PFSK-1 (cell line): ENCODE measurements around the gene IGF1R.

Source experiments
- FOXP2 ChIP-seq: optimal IDR thresholded peaks from 2 replicates; pipeline ENCODE3; 2011; ENCODE audit warnings: borderline replicate concordance, control low read depth, inconsistent platforms; ENCODE audit not compliant: insufficient read depth; ENCODE audit errors: extremely low read length, extremely low read depth
- REST ChIP-seq, 2 experiments: IDR thresholded peaks; 2 replicates each; pipeline versions ENCODE4 v1.6.1 to v1.8.0; 2011 to 2012; ENCODE audit warnings: low read depth in 2 of 2, low read length in 2 of 2, control low read depth in 1 of 2, inconsistent platforms in 1 of 2, mild to moderate bottlenecking in 1 of 2, moderate library complexity in 1 of 2; ENCODE audit not compliant: insufficient read depth in 1 of 2

- TF ChIP-seq REST (IDR thresholded peaks at IDR 0.05; ENCODE audit: insufficient read depth in 1 of 2, low read depth in 2 of 2, low read length in 2 of 2), result peak in 1 of 2 experiments; percentile 13; a peak in 1 of 4 replicates
- TF ChIP-seq FOXP2, result no peak
Measured at GRCh38 chr15:98785807-98786621, 137.7 kb downstream of the IGF1R start.
